CD4-positive, alpha-beta T cell treated with Interleukin-6 at 100 ng/mL for 8 hours (primary cell): ENCODE results near the gene NR1D1.

ENCODE experiments used
- DNase-seq: peaks from one replicate; pipeline ENCODE4 v3.0.0-alpha.2; 2020; ENCODE audit warnings: mixed read lengths, low spot score

NR1D1 gene

GRCh38 chr17:40062329-40063186 lies 37.8 kb downstream of the NR1D1 start, which contains the start of gene THRA:
Gene THRA (plus strand): TSS chr17:40062965. CDS start chr17:40074489, 11,524 bp downstream.
- peak; percentile 65 for DNase-seq

GRCh38 chr17:40061609-40062038 lies 38.8 kb downstream of the NR1D1 start:
- DNase-seq = no peak

GRCh38 chr17:40060887-40061608 lies 39.3 kb downstream of the NR1D1 start:
- no peak for DNase-seq

GRCh38 chr17:40059729-40060475 lies 40.5 kb downstream of the NR1D1 start:
- no peak for DNase-seq

GRCh38 chr17:40058865-40059264 lies 41.5 kb downstream of the NR1D1 start:
- no peak for DNase-seq

- no peak for DNase-seq
Observed at GRCh38 chr17:40058186-40058784, 42.1 kb downstream of the NR1D1 start.

GRCh38 chr17:40056379-40057015 lies 43.9 kb downstream of the NR1D1 start:
- no peak for DNase-seq
